B cell (primary cell): ENCODE results near the gene TMEM98.

ENCODE experiments used
- EZH2 ChIP-seq: IDR thresholded peaks from 2 replicates; pipeline ENCODE4 v1.6.1; 2012; ENCODE audit warnings: borderline replicate concordance, low read depth, mild to moderate bottlenecking, moderate library complexity, low read length; ENCODE audit not compliant: insufficient read depth, poor library complexity, severe bottlenecking
- TF ChIP-seq, protein P1 (sequence below): fragments of 200-600 bp; IDR thresholded peaks from one replicate; pipeline ENCODE4 v1.8.0; 2022; ENCODE audit warnings: antibody characterized with exemption, mild to moderate bottlenecking

DNA sequence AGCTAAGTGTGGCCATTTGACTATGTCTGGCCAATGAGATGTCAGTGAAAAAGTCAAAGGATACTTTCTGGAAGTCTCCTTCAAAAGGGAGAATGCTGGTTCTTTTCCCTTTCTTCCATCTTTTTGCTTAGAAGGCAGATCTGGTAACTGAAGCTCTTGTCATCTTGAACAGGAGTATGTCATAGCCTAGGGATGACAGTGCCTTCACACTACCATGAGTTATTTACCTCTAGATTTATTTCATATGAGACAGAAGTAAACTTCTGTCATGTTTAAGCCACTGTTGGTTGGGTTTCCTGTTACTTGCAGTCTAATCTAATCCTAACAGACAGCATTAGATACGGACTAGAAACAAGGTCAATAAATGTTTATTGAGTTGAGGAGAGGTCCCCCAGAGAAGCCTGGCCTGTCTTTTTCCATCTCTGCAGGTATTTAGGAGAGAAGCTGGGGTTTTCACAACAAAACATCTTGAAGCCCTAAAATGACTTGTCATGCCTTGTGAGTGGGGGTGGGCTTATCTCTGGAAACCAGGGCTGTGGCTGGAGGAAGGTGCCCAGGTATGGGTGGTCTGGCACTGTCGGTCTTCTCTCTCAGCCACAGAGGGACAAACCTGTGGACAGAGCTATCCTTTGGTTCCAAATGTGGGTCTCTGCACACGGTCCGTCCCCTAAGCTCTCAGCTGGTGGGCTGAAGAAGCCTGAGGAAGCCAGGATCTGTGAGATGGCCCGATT, 28.5 kb downstream of the TMEM98 start:
- TF ChIP-seq, protein P1, sequence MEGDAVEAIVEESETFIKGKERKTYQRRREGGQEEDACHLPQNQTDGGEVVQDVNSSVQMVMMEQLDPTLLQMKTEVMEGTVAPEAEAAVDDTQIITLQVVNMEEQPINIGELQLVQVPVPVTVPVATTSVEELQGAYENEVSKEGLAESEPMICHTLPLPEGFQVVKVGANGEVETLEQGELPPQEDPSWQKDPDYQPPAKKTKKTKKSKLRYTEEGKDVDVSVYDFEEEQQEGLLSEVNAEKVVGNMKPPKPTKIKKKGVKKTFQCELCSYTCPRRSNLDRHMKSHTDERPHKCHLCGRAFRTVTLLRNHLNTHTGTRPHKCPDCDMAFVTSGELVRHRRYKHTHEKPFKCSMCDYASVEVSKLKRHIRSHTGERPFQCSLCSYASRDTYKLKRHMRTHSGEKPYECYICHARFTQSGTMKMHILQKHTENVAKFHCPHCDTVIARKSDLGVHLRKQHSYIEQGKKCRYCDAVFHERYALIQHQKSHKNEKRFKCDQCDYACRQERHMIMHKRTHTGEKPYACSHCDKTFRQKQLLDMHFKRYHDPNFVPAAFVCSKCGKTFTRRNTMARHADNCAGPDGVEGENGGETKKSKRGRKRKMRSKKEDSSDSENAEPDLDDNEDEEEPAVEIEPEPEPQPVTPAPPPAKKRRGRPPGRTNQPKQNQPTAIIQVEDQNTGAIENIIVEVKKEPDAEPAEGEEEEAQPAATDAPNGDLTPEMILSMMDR: no peak
- no peak for TF ChIP-seq EZH2
